SK-N-SH (cell line): ENCODE data around the gene GLCCI1.

Experiments used
- CHD2 ChIP-seq: fragments of 150-350 bp; IDR thresholded peaks from 2 replicates; pipeline ENCODE4 v1.6.1; 2018; ENCODE audit warnings: low read length; ENCODE audit not compliant: partially characterized antibody
- ELF1 ChIP-seq: IDR thresholded peaks from 2 replicates; pipeline ENCODE4 v1.4.0; 2012
- JUND ChIP-seq: IDR thresholded peaks from 2 replicates; pipeline ENCODE4 v1.4.0; 2012
- POLR2AphosphoS5 ChIP-seq: IDR thresholded peaks from 2 replicates; pipeline ENCODE4 v1.6.1; 2012; ENCODE audit warnings: low read depth, low read length
- RCOR1 ChIP-seq: fragments of 150-350 bp; IDR thresholded peaks from 2 replicates; pipeline ENCODE4 v1.6.1; 2017; ENCODE audit warnings: antibody characterized with exemption, low read length
- RXRA ChIP-seq: IDR thresholded peaks from 2 replicates; pipeline ENCODE4 v1.4.0; 2012; ENCODE audit warnings: low read depth, mild to moderate bottlenecking, borderline replicate concordance
- TAF1 ChIP-seq: IDR thresholded peaks from 2 replicates; pipeline ENCODE4 v1.6.1; 2012; ENCODE audit warnings: low read depth, mild to moderate bottlenecking, low read length, moderate library complexity, borderline replicate concordance
- TCF12 ChIP-seq: IDR thresholded peaks from 2 replicates; pipeline ENCODE4 v1.4.0; 2012
- TF ChIP-seq, protein P1 (sequence below): fragments of 200-600 bp; sonication (generic); IDR thresholded peaks from 2 replicates; pipeline ENCODE4 v1.6.1; 2017; ENCODE audit warnings: antibody characterized with exemption, mild to moderate bottlenecking, moderate library complexity
- TF ChIP-seq, protein P2 (sequence below): IDR thresholded peaks from 2 replicates; pipeline ENCODE4 v1.4.0; 2012; ENCODE audit warnings: low read depth

DNA sequence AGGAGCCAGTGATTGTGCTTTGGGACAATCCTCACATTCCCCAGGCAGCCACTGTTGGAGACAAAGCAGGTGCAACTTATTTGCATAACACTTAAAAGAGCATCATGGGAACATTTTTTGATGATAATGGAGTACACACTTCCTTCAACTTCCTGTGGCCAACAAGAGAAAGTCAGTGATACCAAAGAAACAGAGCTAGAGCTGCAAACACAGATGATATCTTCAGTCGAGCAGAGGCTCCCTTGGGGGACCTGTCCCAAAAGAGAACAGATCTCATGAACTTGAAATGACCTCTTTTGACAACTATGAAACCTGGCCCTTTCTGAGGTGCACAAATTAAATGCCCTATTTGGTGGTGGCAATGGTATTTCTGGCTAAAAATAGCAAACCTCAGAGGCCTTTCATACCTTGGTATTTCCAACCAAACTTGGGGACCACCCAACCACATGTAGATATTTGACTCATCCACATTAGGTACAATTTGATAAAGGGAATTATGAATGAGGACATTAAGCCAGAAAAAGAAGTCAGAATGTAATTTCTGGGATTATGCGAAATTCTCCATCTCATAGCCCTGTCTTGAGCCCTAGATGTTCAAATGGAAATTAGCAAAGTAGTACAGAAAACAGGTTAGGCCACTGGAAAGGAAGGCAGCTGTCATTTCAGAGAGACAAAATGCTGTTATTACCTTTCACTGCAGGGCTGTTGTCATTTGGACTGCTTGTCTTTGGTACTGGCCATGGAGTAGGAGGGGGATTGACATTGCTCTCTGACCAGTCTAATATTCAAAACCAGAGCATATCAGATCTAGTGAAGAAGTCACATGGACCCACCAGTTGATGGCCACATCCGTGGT is 147.2 kb downstream of the GLCCI1 start:
- TF ChIP-seq TAF1, result no peak
- TF ChIP-seq ELF1, result no peak
- no peak for TF ChIP-seq POLR2AphosphoS5
- TF ChIP-seq, protein P1, sequence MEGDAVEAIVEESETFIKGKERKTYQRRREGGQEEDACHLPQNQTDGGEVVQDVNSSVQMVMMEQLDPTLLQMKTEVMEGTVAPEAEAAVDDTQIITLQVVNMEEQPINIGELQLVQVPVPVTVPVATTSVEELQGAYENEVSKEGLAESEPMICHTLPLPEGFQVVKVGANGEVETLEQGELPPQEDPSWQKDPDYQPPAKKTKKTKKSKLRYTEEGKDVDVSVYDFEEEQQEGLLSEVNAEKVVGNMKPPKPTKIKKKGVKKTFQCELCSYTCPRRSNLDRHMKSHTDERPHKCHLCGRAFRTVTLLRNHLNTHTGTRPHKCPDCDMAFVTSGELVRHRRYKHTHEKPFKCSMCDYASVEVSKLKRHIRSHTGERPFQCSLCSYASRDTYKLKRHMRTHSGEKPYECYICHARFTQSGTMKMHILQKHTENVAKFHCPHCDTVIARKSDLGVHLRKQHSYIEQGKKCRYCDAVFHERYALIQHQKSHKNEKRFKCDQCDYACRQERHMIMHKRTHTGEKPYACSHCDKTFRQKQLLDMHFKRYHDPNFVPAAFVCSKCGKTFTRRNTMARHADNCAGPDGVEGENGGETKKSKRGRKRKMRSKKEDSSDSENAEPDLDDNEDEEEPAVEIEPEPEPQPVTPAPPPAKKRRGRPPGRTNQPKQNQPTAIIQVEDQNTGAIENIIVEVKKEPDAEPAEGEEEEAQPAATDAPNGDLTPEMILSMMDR, result no peak
- TF ChIP-seq RXRA, result no peak
- TF ChIP-seq, protein P2, sequence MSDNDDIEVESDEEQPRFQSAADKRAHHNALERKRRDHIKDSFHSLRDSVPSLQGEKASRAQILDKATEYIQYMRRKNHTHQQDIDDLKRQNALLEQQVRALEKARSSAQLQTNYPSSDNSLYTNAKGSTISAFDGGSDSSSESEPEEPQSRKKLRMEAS, result no peak
- no peak for TF ChIP-seq JUND
- no peak for TF ChIP-seq CHD2
- no peak for TF ChIP-seq RCOR1
- TF ChIP-seq TCF12, result no peak
